Muscle of back (tissue), 13 donors: ENCODE data around the gene UBLCP1. TPM values are rescaled to one million over a fixed set of nuclear protein-coding genes. Genes with fewer than 3 reads are reported as not detected.
"Not testable (repeated sequence)": the region's sequence is repeated elsewhere in the genome, so short reads cannot be mapped to it uniquely, and the experiment has no call there.

ENCODE experiments used
- DNase-seq, 3 donors: peaks; one replicate each; pipeline versions ENCODE4 v3.0.0 to v3.0.0-alpha.2; 2013
- long read RNA-seq, 9 donors: transcript quantifications; one replicate each; lab custom pipeline, GENCODE V29; 2026
- polyA plus RNA-seq, 10 donors: library from polyadenylated mRNA; unstranded; fragments of 120-200 nt; gene quantifications; one replicate each; pipeline ENCODE4 v1.2.1, GENCODE V29; 2013; ENCODE audit not compliant: insufficient read length in 10 of 10

The UBLCP1 gene
- polyA plus RNA-seq = 10 to 100 TPM; 20.3 to 28.1 (median 23.9) TPM
- long read RNA-seq, donor 1, transcript UBLCP1-201 (11 exons, 2,392 nt) = major isoform, 6 of 11 reads
- long read RNA-seq, donor 1, partial matches to known transcripts = 5 of 11 reads
- long read RNA-seq, donor 1, other reads (novel, unspliced or antisense) = 0 of 11 reads
- long read RNA-seq, donor 2, transcript UBLCP1-201 (11 exons, 2,392 nt) = major isoform, 5 of 11 reads
- long read RNA-seq, donor 2, partial matches to known transcripts = 6 of 11 reads
- long read RNA-seq, donor 2, other reads (novel, unspliced or antisense) = 0 of 11 reads
- long read RNA-seq, donor 3 = 0 reads
- long read RNA-seq, donor 4, partial matches to known transcripts = 0 of 2 reads
- long read RNA-seq, donor 4, other reads (novel, unspliced or antisense) = 0 of 2 reads
- long read RNA-seq, donor 5, partial matches to known transcripts = 11 of 13 reads
- long read RNA-seq, donor 5, other reads (novel, unspliced or antisense) = 0 of 13 reads
- long read RNA-seq, donor 6, partial matches to known transcripts = 10 of 14 reads
- long read RNA-seq, donor 6, other reads (novel, unspliced or antisense) = 0 of 14 reads
- long read RNA-seq, donor 7, partial matches to known transcripts = 7 of 10 reads
- long read RNA-seq, donor 7, other reads (novel, unspliced or antisense) = 0 of 10 reads
- long read RNA-seq, donor 8, partial matches to known transcripts = 0 of 2 reads
- long read RNA-seq, donor 8, other reads (novel, unspliced or antisense) = 0 of 2 reads
- long read RNA-seq, donor 9 = 0 reads

GRCh38 chr5:159262859-159263568, at the start of gene UBLCP1:
Gene UBLCP1 (plus strand): TSS chr5:159263290. CDS start chr5:159268916, 5,626 bp downstream.
- DNase-seq = peak; percentile 76 to 96 (median 88)

GRCh38 chr5:159214486-159215271, 48.4 kb upstream of the UBLCP1 start:
- no peak for DNase-seq

GRCh38 chr5:159215886-159216285, 47.2 kb upstream of the UBLCP1 start:
- no peak for DNase-seq

GRCh38 chr5:159216454-159216853, 46.6 kb upstream of the UBLCP1 start:
- no peak for DNase-seq

GRCh38 chr5:159217236-159217635, 45.9 kb upstream of the UBLCP1 start:
- DNase-seq = no peak

GRCh38 chr5:159218595-159219023, 44.5 kb upstream of the UBLCP1 start:
- DNase-seq = peak in 1 of 3 donors; percentile 22

- DNase-seq = no peak
Measured at GRCh38 chr5:159220206-159220605, 42.9 kb upstream of the UBLCP1 start.

GRCh38 chr5:159223469-159223868, 39.6 kb upstream of the UBLCP1 start:
- DNase-seq = no peak

- no peak for DNase-seq
Measured at GRCh38 chr5:159224471-159224870, 38.6 kb upstream of the UBLCP1 start.

GRCh38 chr5:159226451-159226850, 36.6 kb upstream of the UBLCP1 start:
- no peak for DNase-seq

GRCh38 chr5:159227452-159227851, 35.6 kb upstream of the UBLCP1 start:
- no peak for DNase-seq

- DNase-seq = not testable (repeated sequence)
Measured at GRCh38 chr5:159228097-159228496, 35.0 kb upstream of the UBLCP1 start.

- DNase-seq = no peak
Measured at GRCh38 chr5:159230657-159231056, 32.4 kb upstream of the UBLCP1 start.

- no peak for DNase-seq
Measured at GRCh38 chr5:159231167-159231566, 31.9 kb upstream of the UBLCP1 start.

GRCh38 chr5:159235871-159236520, 27.1 kb upstream of the UBLCP1 start:
- DNase-seq = peak in 1 of 3 donors; percentile 2

GRCh38 chr5:159240301-159240870, 22.7 kb upstream of the UBLCP1 start:
- peak in 1 of 3 donors; percentile 41 for DNase-seq

- no peak for DNase-seq
Measured at GRCh38 chr5:159241946-159242552, 21.0 kb upstream of the UBLCP1 start.

GRCh38 chr5:159242656-159243055, 20.4 kb upstream of the UBLCP1 start:
- DNase-seq = no peak

GRCh38 chr5:159243385-159243784, 19.7 kb upstream of the UBLCP1 start:
- no peak for DNase-seq

GRCh38 chr5:159244163-159244562, 18.9 kb upstream of the UBLCP1 start:
- no peak for DNase-seq
